Testis (tissue), 3 donors: ENCODE data around the gene DAND5. TPM values are rescaled to one million over a fixed set of nuclear protein-coding genes. Genes with fewer than 3 reads are reported as not detected.

Experiments
- DNase-seq: peaks from one replicate; pipeline ENCODE4 v3.0.0-alpha.2; 2019
- H3K27ac ChIP-seq, 2 donors: fragments of 200-600 bp; sonication (generic); one replicate each; pipeline ENCODE4 v1.5.1; 2019
- H3K27me3 ChIP-seq: fragments of 200-600 bp; sonication (generic); one replicate; pipeline ENCODE4 v1.5.1; 2019
- H3K36me3 ChIP-seq: fragments of 200-600 bp; sonication (generic); one replicate; pipeline ENCODE4 v1.5.1; 2017; ENCODE audit warnings: low read depth; ENCODE audit errors: missing control alignments
- H3K4me1 ChIP-seq: fragments of 200-600 bp; sonication (generic); one replicate; pipeline ENCODE4 v1.5.1; 2019
- H3K4me3 ChIP-seq, 2 donors: fragments of 200-600 bp; sonication (generic); one replicate each; pipeline ENCODE4 v1.5.1; 2017 to 2019
- H3K9me3 ChIP-seq: fragments of 200-600 bp; sonication (generic); one replicate; pipeline ENCODE4 v1.5.1; 2017
- CTCF ChIP-seq, 3 experiments: fragments of 450-650 bp in 2 of 3; fragments of 200-600 bp in 1 of 3; sonication (generic) in 1 of 3; IDR thresholded peaks; one replicate each; pipeline ENCODE4 v1.5.1; 2016 to 2019; ENCODE audit warnings: antibody characterized with exemption in 3 of 3, mild to moderate bottlenecking in 2 of 3, moderate library complexity in 1 of 3
- POLR2A ChIP-seq: fragments of 450-650 bp; IDR thresholded peaks from one replicate; pipeline ENCODE4 v1.6.1; 2017; ENCODE audit warnings: antibody characterized with exemption, mild to moderate bottlenecking, moderate library complexity
- WGBS, 2 donors: methylation state at CpG; one replicate each; pipeline ENCODE4 v1.1.5; 2018; 5-methylcytosine and 5-hydroxymethylcytosine counted together
- intact Hi-C: fragments of 100-400 bp; cut with DNase I; formaldehyde crosslinking; loops from one replicate; pipeline ENCODE4 v1.15.1; 2023; ENCODE audit warnings: low total_unique reads
- polyA plus RNA-seq: library from polyadenylated mRNA; stranded (reverse); fragments of 350-450 nt; fragmentation: Illumina TruSeq; extraction: RNeasy Lipid Tissue Mini Kit (QIAGEN cat#74804); gene quantifications from one replicate; pipeline ENCODE4 v1.2.3, GENCODE V29; 2014; ENCODE audit warnings: low read depth, low replicate concordance; ENCODE audit not compliant: insufficient read depth
- total RNA-seq, 2 donors: library from RNA; depleted of rRNA; stranded (reverse); fragments of >200 nt; gene quantifications; one replicate each; pipeline ENCODE4 v1.2.3, GENCODE V29; 2016

Gene DAND5
- total and polyA plus RNA-seq, 3 donors from 2014 or later, result 0.16 to 2.8 (median 1.4) TPM

- H3K27ac ChIP-seq, result no peak overlapping the region
- intact Hi-C loops, result loop anchor here (2.0 to 5.0 kb wide), 2 partner anchors 78 to 108 kb away; no protein-coding TSS in a partner anchor
Measured at GRCh38 chr19:12984683-12985048, 15.3 kb downstream of the DAND5 start.

GRCh38 chr19:12985049-12985776, 15.8 kb downstream of the DAND5 start:
- no peaks in the 10 kb centered on the region for H3K4me1 ChIP-seq
- no peaks in the 10 kb centered on the region for H3K9me3 ChIP-seq
- no peak overlapping the region for H3K27ac ChIP-seq
- DNase-seq, result peak; percentile 65
- intact Hi-C loops, result loop anchor here (2.0 kb wide), 1 partner anchor 108 kb away; no protein-coding TSS in a partner anchor
- no peaks in the 10 kb centered on the region for H3K27me3 ChIP-seq
- TF ChIP-seq POLR2A, result no peak
- no peak for TF ChIP-seq CTCF (IDR thresholded peaks at IDR 0.05)
- WGBS, 2 donors, result 58 to 69% methylated on average over 13 to 16 of the region's 16 CpGs
- no peaks in the 10 kb centered on the region for H3K36me3 ChIP-seq
- no peak overlapping the region for H3K4me3 ChIP-seq

More at GRCh38 chr19:12984683-12985048, 15.3 kb downstream of the DAND5 start:
- H3K36me3 ChIP-seq, result no peaks in the 10 kb centered on the region
- H3K4me3 ChIP-seq, result no peak overlapping the region
- H3K4me1 ChIP-seq, result no peaks in the 10 kb centered on the region
- 51 to 66% methylated on average over 5 to 10 of the region's 10 CpGs for WGBS, 2 donors
- no peaks in the 10 kb centered on the region for H3K27me3 ChIP-seq
- TF ChIP-seq POLR2A, result no peak
- TF ChIP-seq CTCF (IDR thresholded peaks at IDR 0.05), result no peak
- no peak for DNase-seq
- no peaks in the 10 kb centered on the region for H3K9me3 ChIP-seq

- Histone ChIP-seq H3K9me3 (no peaks in the 10 kb centered on the region), H3K36me3 (no peaks in the 10 kb centered on the region), H3K27me3 (no peaks in the 10 kb centered on the region), H3K4me1 (no peaks in the 10 kb centered on the region), H3K27ac (no peak overlapping the region), H3K4me3 (no peak overlapping the region)
- 94% methylated on average over 10 to 12 of the region's 12 CpGs for WGBS, 2 donors
- intact Hi-C loops, result no loop called here
- no peak for DNase-seq
- TF ChIP-seq CTCF (IDR thresholded peaks at IDR 0.05) (no peak), POLR2A (no peak)
Measured at GRCh38 chr19:12986726-12987125, 17.4 kb downstream of the DAND5 start.

- Histone ChIP-seq H3K4me1 (no peaks in the 10 kb centered on the region), H3K27ac (no peak overlapping the region), H3K27me3 (no peaks in the 10 kb centered on the region), H3K36me3 (no peaks in the 10 kb centered on the region), H3K9me3 (no peaks in the 10 kb centered on the region), H3K4me3 (no peak overlapping the region)
- 86% methylated on average over 3 of the region's 3 CpGs for WGBS, 2 donors
- no peak for DNase-seq
- no peak for TF ChIP-seq POLR2A
- TF ChIP-seq CTCF (IDR thresholded peaks at IDR 0.05), result no peak
- intact Hi-C loops, result no loop called here
Measured at GRCh38 chr19:12987190-12987589, 17.8 kb downstream of the DAND5 start.

- TF ChIP-seq POLR2A (no peak), CTCF (IDR thresholded peaks at IDR 0.05) (no peak)
- no peaks in the 10 kb centered on the region for H3K27me3 ChIP-seq
- intact Hi-C loops, result no loop called here
- WGBS, 2 donors, result 82 to 88% methylated on average over 4 to 10 of the region's 10 CpGs
- no peaks in the 10 kb centered on the region for H3K4me1 ChIP-seq
- DNase-seq, result no peak
- no peak overlapping the region for H3K27ac ChIP-seq
- H3K9me3 ChIP-seq, result no peaks in the 10 kb centered on the region
- no peaks in the 10 kb centered on the region for H3K36me3 ChIP-seq
- no peak overlapping the region for H3K4me3 ChIP-seq
Measured at GRCh38 chr19:12987781-12988180, 18.4 kb downstream of the DAND5 start.
